H9 (cell line): ENCODE results near the gene VPS16. TPM values are rescaled to one million over a fixed set of nuclear protein-coding genes. Genes with fewer than 3 reads are reported as not detected.

ENCODE experiments used
- DNase-seq: peaks from one replicate; pipeline ENCODE4 v3.0.0-alpha.2; 2017
- H2AFZ ChIP-seq: one replicate; pipeline ENCODE4 v1.6.1; 2013; ENCODE audit warnings: mild to moderate bottlenecking, low read length, control low read depth, moderate library complexity
- H2AK5ac ChIP-seq: 2 replicates; pipeline ENCODE4 v1.6.1; 2013; ENCODE audit warnings: low read length, control low read depth, mixed read lengths; ENCODE audit not compliant: insufficient read length
- H2BK120ac ChIP-seq: one replicate; pipeline ENCODE4 v1.6.1; 2013; ENCODE audit warnings: low read depth, mild to moderate bottlenecking, low read length, control low read depth, inconsistent platforms; ENCODE audit not compliant: poor library complexity, severe bottlenecking
- H2BK12ac ChIP-seq: 2 replicates; pipeline ENCODE4 v1.6.1; 2013; ENCODE audit warnings: low read length, control low read depth, mixed read lengths, low read depth; ENCODE audit not compliant: insufficient read length
- H2BK15ac ChIP-seq: 2 replicates; pipeline ENCODE4 v1.6.1; 2013; ENCODE audit warnings: low read depth, low read length, control low read depth
- H2BK20ac ChIP-seq: one replicate; pipeline ENCODE4 v1.6.1; 2013; ENCODE audit warnings: low read depth, mild to moderate bottlenecking, low read length, control low read depth, inconsistent platforms; ENCODE audit not compliant: poor library complexity, severe bottlenecking
- H2BK5ac ChIP-seq: 2 replicates; pipeline ENCODE4 v1.6.1; 2013; ENCODE audit warnings: low read length, control low read depth, mixed read lengths; ENCODE audit not compliant: insufficient read length
- H3K14ac ChIP-seq: 2 replicates; pipeline ENCODE4 v1.6.1; 2013; ENCODE audit warnings: low read length, control low read depth; ENCODE audit not compliant: insufficient read depth
- H3K18ac ChIP-seq: 2 replicates; pipeline ENCODE4 v1.6.1; 2013; ENCODE audit warnings: low read depth, mild to moderate bottlenecking, mixed read lengths, low read length, control low read depth; ENCODE audit not compliant: insufficient read length
- H3K23ac ChIP-seq: 2 replicates; pipeline ENCODE4 v1.6.1; 2013; ENCODE audit warnings: low read length, control low read depth, mixed read lengths, low read depth; ENCODE audit not compliant: insufficient read length
- H3K23me2 ChIP-seq: 2 replicates; pipeline ENCODE4 v1.6.1; 2013; ENCODE audit warnings: low read depth, mild to moderate bottlenecking, mixed read lengths, low read length, control low read depth; ENCODE audit not compliant: insufficient read length, poor library complexity, severe bottlenecking
- H3K27ac ChIP-seq: 2 replicates; pipeline ENCODE4 v1.5.1; 2013; ENCODE audit warnings: low read length, control low read depth, mixed read lengths, low read depth; ENCODE audit not compliant: insufficient read length
- H3K27me3 ChIP-seq: 2 replicates; pipeline ENCODE4 v1.6.1; 2013; ENCODE audit warnings: low read length, control low read depth, inconsistent platforms; ENCODE audit not compliant: insufficient read depth
- H3K4ac ChIP-seq: 2 replicates; pipeline ENCODE4 v1.6.1; 2013; ENCODE audit warnings: low read depth, mild to moderate bottlenecking, control low read depth, inconsistent platforms, low read length, moderate library complexity
- H3K4me1 ChIP-seq: 2 replicates; pipeline ENCODE4 v1.6.1; 2013; ENCODE audit warnings: low read length, control low read depth, inconsistent platforms; ENCODE audit not compliant: insufficient read depth
- H3K4me2 ChIP-seq: 2 replicates; pipeline ENCODE4 v1.6.1; 2013; ENCODE audit warnings: low read length, control low read depth, mixed read lengths; ENCODE audit not compliant: insufficient read length, insufficient read depth
- H3K56ac ChIP-seq: 2 replicates; pipeline ENCODE4 v1.6.1; 2013; ENCODE audit warnings: low read depth, mild to moderate bottlenecking, mixed read lengths, low read length, control low read depth; ENCODE audit not compliant: insufficient read length
- H3K79me1 ChIP-seq: 2 replicates; pipeline ENCODE4 v1.6.1; 2013; ENCODE audit warnings: low read depth, mild to moderate bottlenecking, moderate library complexity, low read length, control low read depth, inconsistent platforms; ENCODE audit not compliant: insufficient read depth, poor library complexity, severe bottlenecking
- H3K79me2 ChIP-seq: 2 replicates; pipeline ENCODE4 v1.6.1; 2013; ENCODE audit warnings: low read length, control low read depth, inconsistent platforms; ENCODE audit not compliant: insufficient read depth
- H3K9ac ChIP-seq: 2 replicates; pipeline ENCODE4 v1.6.1; 2013; ENCODE audit warnings: low read length, control low read depth, mixed read lengths; ENCODE audit not compliant: insufficient read length; ENCODE audit errors: extremely low read depth
- H3K9me3 ChIP-seq: one replicate; pipeline ENCODE4 v1.6.1; 2013; ENCODE audit warnings: low read depth, low read length, inconsistent platforms; ENCODE audit not compliant: control insufficient read depth
- H3T11ph ChIP-seq: one replicate; pipeline ENCODE4 v1.6.1; 2013; ENCODE audit warnings: mild to moderate bottlenecking, low read length, control low read depth, inconsistent platforms
- H4K20me1 ChIP-seq: one replicate; pipeline ENCODE4 v1.6.1; 2013; ENCODE audit not compliant: control insufficient read depth, insufficient read length, insufficient read depth
- H4K5ac ChIP-seq: 2 replicates; pipeline ENCODE4 v1.6.1; 2013; ENCODE audit warnings: low read depth, mild to moderate bottlenecking, mixed read lengths, low read length, control low read depth; ENCODE audit not compliant: insufficient read length
- H4K8ac ChIP-seq: replicated peaks from 2 replicates; pipeline ENCODE4 v1.6.1; 2013; ENCODE audit warnings: low read length, control low read depth, mixed read lengths, low read depth; ENCODE audit not compliant: insufficient read length
- H4K91ac ChIP-seq: 2 replicates; pipeline ENCODE4 v1.6.1; 2013; ENCODE audit warnings: low read depth, mild to moderate bottlenecking, moderate library complexity, mixed read lengths, low read length, control low read depth; ENCODE audit not compliant: insufficient read length
- H3K27ac Mint-ChIP-seq, 3 experiments: 2 replicates in 2 of 3; 3 replicates in 1 of 3; pipeline ENCODE4 v1.8.0; 2020 to 2021; ENCODE audit warnings: mixed read lengths in 3 of 3, mild to moderate bottlenecking in 1 of 3, moderate library complexity in 1 of 3
- H3K27me3 Mint-ChIP-seq: 2 replicates; pipeline ENCODE4 v1.8.0; 2021; ENCODE audit warnings: low read depth, mild to moderate bottlenecking, moderate library complexity, mixed read lengths
- H3K36me3 Mint-ChIP-seq, 3 experiments: 2 replicates in 2 of 3; 3 replicates in 1 of 3; pipeline ENCODE4 v1.8.0; 2020 to 2021; ENCODE audit warnings: low read depth in 3 of 3, mixed read lengths in 3 of 3; ENCODE audit not compliant: insufficient read depth in 1 of 3
- H3K4me1 Mint-ChIP-seq, 2 experiments: 2 replicates each; pipeline ENCODE4 v1.8.0; 2020; ENCODE audit warnings: mixed read lengths in 2 of 2
- H3K4me3 Mint-ChIP-seq, 2 experiments: 2 replicates in 1 of 2; 3 replicates in 1 of 2; pipeline ENCODE4 v1.8.0; 2020 to 2021; ENCODE audit warnings: mild to moderate bottlenecking in 2 of 2, mixed read lengths in 2 of 2, moderate library complexity in 1 of 2
- H3K9me3 Mint-ChIP-seq, 2 experiments: 2 replicates in 1 of 2; 3 replicates in 1 of 2; pipeline ENCODE4 v1.8.0; 2020; ENCODE audit warnings: mild to moderate bottlenecking in 2 of 2, mixed read lengths in 2 of 2, moderate library complexity in 1 of 2
- CTCF ChIP-seq: fragments of 200-600 bp; sonication (generic); conservative IDR thresholded peaks from 3 replicates; pipeline ENCODE4 v1.8.0; 2021; ENCODE audit warnings: antibody characterized with exemption, mild to moderate bottlenecking
- WGBS: extraction: QIAGEN DNeasy Blood & Tissue Kit; methylation state at CpG from one replicate; pipeline ENCODE4 v1.1.7; 2013; ENCODE audit warnings: missing lambda C conversion rate, low lambda C conversion rate, mixed read lengths; ENCODE audit not compliant: insufficient read length; ENCODE audit errors: extremely low coverage; 5-methylcytosine and 5-hydroxymethylcytosine counted together
- total RNA-seq: library from RNA; stranded (reverse); gene quantifications from 2 replicates; pipeline ENCODE4 v1.2.1, GENCODE V29; 2021

The VPS16 gene
- total RNA-seq, 1 experiment from 2014 or later, result 32.1 TPM

DNA sequence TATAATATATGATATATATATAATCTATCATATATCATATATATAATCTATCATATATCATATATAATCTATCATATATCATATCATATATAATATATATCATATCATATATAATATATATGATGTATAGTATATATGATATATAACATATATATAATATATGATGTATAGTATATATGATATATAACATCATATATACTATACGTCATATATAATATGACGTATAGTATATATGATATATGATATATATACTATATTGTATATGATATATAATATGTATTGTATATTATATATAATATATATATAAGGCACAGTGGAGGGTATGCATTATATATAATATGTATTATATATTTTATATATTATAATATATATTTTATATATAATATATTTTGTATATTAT is 69.4 kb downstream of the VPS16 start:
- H3K36me3 Mint-ChIP-seq, result peaks cover 4 to 8% (median 7%) of the 10 kb centered on the region in 3 experiments
- no peak overlapping the region for H3K4ac ChIP-seq
- H3K79me1 ChIP-seq, result peaks cover 4% of the 10 kb centered on the region
- H3K4me3 Mint-ChIP-seq, result no peak overlapping the region
- H3T11ph ChIP-seq, result no peak overlapping the region
- no peak overlapping the region for H2BK120ac ChIP-seq
- H2BK12ac ChIP-seq, result no peak overlapping the region
- peaks cover 3 to 8% of the 10 kb centered on the region in 2 experiments for H3K4me1 Mint-ChIP-seq
- DNase-seq, result no peak
- H3K9me3 ChIP-seq, result no peaks in the 10 kb centered on the region
- peaks cover 0 to 3% of the 10 kb centered on the region in 2 experiments; a peak in 1 of 5 replicates for H3K9me3 Mint-ChIP-seq
- no peak overlapping the region for H3K23ac ChIP-seq
- no peak overlapping the region for H2BK20ac ChIP-seq
- no CpG with 5 or more reads among the region's 2 CpGs for WGBS
- no peak overlapping the region for H3K4me2 ChIP-seq
- H3K14ac ChIP-seq, result no peak overlapping the region
- no peak overlapping the region for H4K8ac ChIP-seq
- H3K23me2 ChIP-seq, result no peaks in the 10 kb centered on the region
- no peak overlapping the region for H3K9ac ChIP-seq
- H2AK5ac ChIP-seq, result no peak overlapping the region
- no peaks in the 10 kb centered on the region for H3K4me1 ChIP-seq
- H2BK5ac ChIP-seq, result no peak overlapping the region
- no peak overlapping the region for H3K56ac ChIP-seq
- H4K20me1 ChIP-seq, result no peaks in the 10 kb centered on the region
- no peak overlapping the region for H4K91ac ChIP-seq
- H3K27me3 ChIP-seq, result no peaks in the 10 kb centered on the region
- H3K27ac Mint-ChIP-seq, result no peak overlapping the region
- H3K18ac ChIP-seq, result no peak overlapping the region
- no peak overlapping the region for H2AFZ ChIP-seq
- H3K27me3 Mint-ChIP-seq, result no peaks in the 10 kb centered on the region
- no peak for TF ChIP-seq CTCF
- H3K79me2 ChIP-seq, result peaks cover 2% of the 10 kb centered on the region; the same call in 1 of the 2 replicates
- no peak overlapping the region for H2BK15ac ChIP-seq
- H3K27ac ChIP-seq, result no peak overlapping the region
- no peak overlapping the region for H4K5ac ChIP-seq
